Measurements from ENCODE around the gene CST11. TPM values are rescaled to one million over a fixed set of nuclear protein-coding genes. Genes with fewer than 3 reads are reported as not detected.

CST11 gene
- total RNA-seq, 1 experiment from 2014 or later, result not detected

GRCh38 chr20:23440004-23440403, 12.7 kb downstream of the CST11 start:
- Mint-ChIP-seq H3K27ac (no peak overlapping the region), H3K4me3 (no peak overlapping the region), H3K27me3 (ENCODE audit: low read depth) (peaks cover 4% of the 10 kb centered on the region; the same call in 1 of the 2 replicates), H3K36me3 (no peaks in the 10 kb centered on the region), H3K9me3 (no peaks in the 10 kb centered on the region), H3K4me1 (0 out of 2 replicates have a peak, but pooled peaks cover 2% of the 10 kb centered on the region)
- TF ChIP-seq CTCF (IDR thresholded peaks at IDR 0.05), result no peak
- no peak for TF ChIP-seq NFYB (CRISPR knock-in tag; conservative IDR thresholded peaks at IDR 0.05; ENCODE audit: low read depth)
- TF ChIP-seq ZNF263 (CRISPR knock-in tag; IDR thresholded peaks at IDR 0.05; ENCODE audit: low read depth), result no peak
- no peak for TF ChIP-seq CREB1 (CRISPR knock-in tag; IDR thresholded peaks at IDR 0.05)
- no peak for TF ChIP-seq RORB (CRISPR knock-in tag; IDR thresholded peaks at IDR 0.05)
- no peak for TF ChIP-seq MYBL2 (CRISPR knock-in tag; IDR thresholded peaks at IDR 0.05)
- TF ChIP-seq ZNF219 (CRISPR knock-in tag; IDR thresholded peaks at IDR 0.05; ENCODE audit: borderline replicate concordance), result no peak
- CTCF ChIA-PET, result interaction anchor here (4.5 kb wide), 1 partner anchor 168 kb away, joined by 56 read pairs; no protein-coding TSS in a partner anchor
- DNase-seq (ENCODE audit: low spot score) (no peak), ATAC-seq (no peak)
- POLR2A ChIA-PET, result no interaction called here

GRCh38 chr20:23438661-23439060, 14.0 kb downstream of the CST11 start:
- ChIA-PET POLR2A (no interaction called here), CTCF (no interaction called here)
- no peak for DNase-seq (ENCODE audit: low spot score)
- TF ChIP-seq ZNF423 (CRISPR knock-in tag; IDR thresholded peaks at IDR 0.05) (no peak), ZNF416 (CRISPR knock-in tag; IDR thresholded peaks at IDR 0.05) (no peak), PREB (CRISPR knock-in tag; IDR thresholded peaks at IDR 0.05; ENCODE audit: borderline replicate concordance) (no peak), USF2 (CRISPR knock-in tag; IDR thresholded peaks at IDR 0.05) (no peak), NFE2L1 (CRISPR knock-in tag; IDR thresholded peaks at IDR 0.05) (no peak), FOXP4 (CRISPR knock-in tag; IDR thresholded peaks at IDR 0.05) (no peak), ZBTB43 (CRISPR knock-in tag; IDR thresholded peaks at IDR 0.05) (no peak), CREB1 (CRISPR knock-in tag; IDR thresholded peaks at IDR 0.05) (no peak), NR3C1 (CRISPR knock-in tag; conservative IDR thresholded peaks at IDR 0.05; ENCODE audit: low read depth) (no peak), AR (CRISPR knock-in tag; IDR thresholded peaks at IDR 0.05) (no peak), FOXK1 (CRISPR knock-in tag; IDR thresholded peaks at IDR 0.05) (no peak)
- Mint-ChIP-seq H3K4me1 (0 out of 2 replicates have a peak, but pooled peaks cover 2% of the 10 kb centered on the region), H3K27ac (no peak overlapping the region), H3K27me3 (ENCODE audit: low read depth) (peaks cover 4% of the 10 kb centered on the region; the same call in 1 of the 2 replicates), H3K4me3 (no peak overlapping the region), H3K36me3 (no peaks in the 10 kb centered on the region), H3K9me3 (no peaks in the 10 kb centered on the region)
- ATAC-seq, result no peak
